HepG2 (cell line): Measurements from ENCODE around the gene RITA1. TPM values are rescaled to one million over a fixed set of nuclear protein-coding genes. Genes with fewer than 3 reads are reported as not detected.

ENCODE experiments used
- ATAC-seq: fragments of 200-7000 bp; cut with Tn5 transposase; 3 replicates; pipeline ENCODE4 v1.9.1; 2020; ENCODE audit warnings: mild to moderate bottlenecking, moderate library complexity
- BruUV-seq: library from RNA; stranded (reverse); fragments of 400-500 nt; replicated peaks from 2 replicates; lab custom pipeline; 2021; lab: Mats Ljungman, UMichigan
- CTCF ChIA-PET: fragments of 300-600 bp; formaldehyde crosslinking; extraction: SDS; loops from one replicate; lab custom pipeline; 2021; ENCODE audit warnings: low total read pairs, inconsistent platforms, low intra/inter-chr PET ratio; lab: Yijun Ruan, JAX
- POLR2A ChIA-PET: fragments of 350-600 bp; sonication (Branson Sonifier 250); formaldehyde crosslinking; loops from one replicate; lab custom pipeline; 2020; ENCODE audit warnings: antibody characterized with exemption, inconsistent platforms; lab: Yijun Ruan, JAX
- DNase-seq: peaks from one replicate; pipeline ENCODE4 v3.0.0-alpha.2; 2015; ENCODE audit warnings: low spot score
- FAIRE-seq: peaks from 3 replicates; lab custom pipeline; 2011; peaks lifted over from hg19 to GRCh38; lab: Jason Lieb, UNC
- H2AFZ ChIP-seq: one replicate; pipeline ENCODE4 v1.6.1; 2011; ENCODE audit warnings: low read length, inconsistent platforms
- H3K27ac ChIP-seq: fragments of 300-600 bp; 3 replicates; pipeline ENCODE4 v1.8.0; 2011; ENCODE audit warnings: mixed run types, mild to moderate bottlenecking, mixed read lengths, low read length, inconsistent platforms; ENCODE audit not compliant: insufficient read depth; ENCODE audit errors: extremely low read length
- H3K27me3 ChIP-seq, 2 experiments: fragments of 200-600 bp in 1 of 2; 2 replicates in 1 of 2; 3 replicates in 1 of 2; pipeline versions ENCODE4 v1.6.0 to v1.8.0; 2011; ENCODE audit warnings: low read length in 2 of 2, mild to moderate bottlenecking in 2 of 2, moderate library complexity in 2 of 2, inconsistent platforms in 1 of 2; ENCODE audit not compliant: insufficient read depth in 2 of 2, control insufficient read depth in 1 of 2
- H3K36me3 ChIP-seq, 2 experiments: fragments of 200-600 bp in 1 of 2; replicated peaks in 1 of 2; 2 replicates in 1 of 2; 3 replicates in 1 of 2; pipeline versions ENCODE4 v1.5.1 to v1.8.0; 2011; ENCODE audit warnings: low read length in 2 of 2, inconsistent platforms in 1 of 2; ENCODE audit not compliant: insufficient read depth in 2 of 2, control insufficient read depth in 1 of 2
- H3K4me1 ChIP-seq: 2 replicates; pipeline ENCODE4 v1.5.1; 2012; ENCODE audit warnings: low read length, inconsistent platforms; ENCODE audit not compliant: insufficient read depth
- H3K4me2 ChIP-seq: 2 replicates; pipeline ENCODE4 v1.6.0; 2011; ENCODE audit warnings: low read depth, low read length, inconsistent platforms
- H3K4me3 ChIP-seq, 3 experiments: fragments of 200-600 bp in 1 of 3; sonication (generic), shearing (Covaris generic) in 1 of 3; replicated peaks in 1 of 3; 2 replicates each; pipeline ENCODE4 v1.5.1; 2011 to 2016; ENCODE audit warnings: low read length in 3 of 3, inconsistent platforms in 2 of 3, low read depth in 2 of 3, mild to moderate bottlenecking in 2 of 3, control low read depth in 1 of 3, mixed read lengths in 1 of 3; ENCODE audit not compliant: insufficient read depth in 1 of 3
- H3K79me2 ChIP-seq: one replicate; pipeline ENCODE4 v1.6.1; 2011; ENCODE audit warnings: low read length, inconsistent platforms; ENCODE audit not compliant: insufficient read depth
- H3K9ac ChIP-seq: 2 replicates; pipeline ENCODE4 v1.6.0; 2011; ENCODE audit warnings: mild to moderate bottlenecking, low read depth, low read length, inconsistent platforms; ENCODE audit not compliant: insufficient read depth
- H3K9me3 ChIP-seq: 2 replicates; pipeline ENCODE4 v1.5.1; 2012; ENCODE audit warnings: mild to moderate bottlenecking, low read length
- H4K20me1 ChIP-seq: 2 replicates; pipeline ENCODE4 v1.6.0; 2011; ENCODE audit warnings: inconsistent platforms, mild to moderate bottlenecking, low read length, moderate library complexity; ENCODE audit not compliant: insufficient read depth
- ETV5 ChIP-seq: IDR thresholded peaks from 2 replicates; pipeline ENCODE4 v1.6.1; 2018; ENCODE audit warnings: missing biosample characterization, missing genetic modification reagents, inconsistent platforms, borderline replicate concordance
- MAFF ChIP-seq: IDR thresholded peaks from 2 replicates; pipeline ENCODE4 v1.6.1; 2011; ENCODE audit warnings: low read depth, low read length, improper control_type of control experiment
- MAFK ChIP-seq, 2 experiments: IDR thresholded peaks in 1 of 2; conservative IDR thresholded peaks in 1 of 2; 2 replicates each; pipeline ENCODE4 v1.6.1; 2011; ENCODE audit warnings: improper control_type of control experiment in 2 of 2, low read length in 2 of 2
- MIXL1 ChIP-seq: IDR thresholded peaks from 2 replicates; pipeline ENCODE4 v1.6.1; 2016
- NCOR1 ChIP-seq: fragments of 200-600 bp; sonication (generic); IDR thresholded peaks from 2 replicates; pipeline ENCODE4 v1.7.0; 2017; ENCODE audit warnings: antibody characterized with exemption, low read length, borderline replicate concordance
- ZNF280D ChIP-seq: sonication (generic); formaldehyde crosslinking; IDR thresholded peaks from 2 replicates; pipeline ENCODE4 v1.5.1; 2020; ENCODE audit warnings: mild to moderate bottlenecking, missing genetic modification reagents
- ZNF737 ChIP-seq: sonication (generic); formaldehyde crosslinking; IDR thresholded peaks from 2 replicates; pipeline ENCODE4 v1.5.0; 2020; ENCODE audit warnings: missing genetic modification reagents, mild to moderate bottlenecking, borderline replicate concordance
- WGBS: methylation state at CpG from one replicate; pipeline ENCODE4 v1.1.6; 2017; ENCODE audit warnings: low lambda C conversion rate; 5-methylcytosine and 5-hydroxymethylcytosine counted together
- in situ Hi-C: cut with HindIII; loops from 2 replicates; pipeline ENCODE4 v1.10.0; 2017; ENCODE audit warnings: low pct_unique_long_range_greater_than_20kb; ENCODE audit not compliant: extremely low pct_ligation_motif_present
- intact Hi-C: fragments of 100-400 bp; cut with micrococcal nuclease; formaldehyde crosslinking; loops from one replicate; pipeline ENCODE4 v1.10.0; 2022; ENCODE audit not compliant: unreplicated experiment
- polyA plus RNA-seq, 8 experiments: library from polyadenylated mRNA; depleted of rRNA in 3 of 8; stranded (reverse) in 7 of 8; unstranded in 1 of 8; fragments of >200 nt; fragmentation: Illumina TruSeq in 4 of 8; extraction: Trizol in 4 of 8; gene quantifications; 2 replicates each; pipeline versions ENCODE4 v1.2.1 to v1.2.3, GENCODE V29; 2011 to 2016; ENCODE audit warnings: low read depth in 4 of 8, missing spikeins in 1 of 8, mixed read lengths in 1 of 8; ENCODE audit not compliant: insufficient read depth in 1 of 8
- total RNA-seq, 5 experiments: library from RNA; depleted of rRNA; stranded (reverse); fragments of >200 nt; fragmentation: Illumina TruSeq; extraction: Trizol; gene quantifications; 2 replicates each; pipeline ENCODE4 v1.2.3, GENCODE V29; 2016; ENCODE audit warnings: low read depth in 1 of 5
- TF ChIP-seq, protein P1 (sequence below): IDR thresholded peaks from 2 replicates; pipeline ENCODE4 v1.6.1; 2016; ENCODE audit warnings: low read depth, missing genetic modification reagents, missing compliant biosample characterization

The RITA1 gene
- total and polyA plus RNA-seq, 2 of the 13 experiments (the other 11 are each of a cell fraction or from before 2014, with no cell fraction given), result 12.4 to 28.9 TPM

- DNase-seq, result no peak
- in situ Hi-C loops, result no loop called here
- H3K9ac ChIP-seq, result no peak overlapping the region
- H3K79me2 ChIP-seq, result no peaks in the 10 kb centered on the region
- H3K4me3 ChIP-seq, result no peak overlapping the region
- H2AFZ ChIP-seq, result no peak overlapping the region
- no TSS peak for BruUV-seq
- H3K27me3 ChIP-seq, result peaks cover 2 to 12% of the 10 kb centered on the region in 2 experiments; a peak in 4 of 5 replicates
- intact Hi-C loops, result no loop called here
- H3K27ac ChIP-seq, result no peak overlapping the region
- WGBS, result 67% methylated on average over 9 of the region's 12 CpGs
- FAIRE-seq, result no peak
- peaks cover 11% of the 10 kb centered on the region for H3K4me1 ChIP-seq
- CTCF ChIA-PET, result no interaction called here
- ATAC-seq, result no peak
- TF ChIP-seq MAFK (conservative IDR thresholded peaks at IDR 0.05 in 1 of 2, IDR thresholded peaks at IDR 0.05 in 1 of 2; ENCODE audit: low read length in 2 of 2) (peak; percentile 53 to 75; a peak in 3 of 4 replicates), MAFF (peak; percentile 41; the same call in 1 of the 2 replicates), ZNF737 (CRISPR knock-in tag) (no peak), ETV5 (CRISPR knock-in tag) (no peak), NCOR1 (no peak)
- no peaks in the 10 kb centered on the region for H3K36me3 ChIP-seq
- no peak overlapping the region for H3K4me2 ChIP-seq
- H3K9me3 ChIP-seq, result no peaks in the 10 kb centered on the region
- POLR2A ChIA-PET, result no interaction called here
- no peaks in the 10 kb centered on the region for H4K20me1 ChIP-seq
These were observed 47.4 kb upstream of the RITA1 start for GRCh38 chr12:113137861-113138783.

GRCh38 chr12:113138826-113139225, 46.7 kb upstream of the RITA1 start:
- no peak for DNase-seq
- WGBS, result no CpG with 5 or more reads among the region's 3 CpGs
- no peaks in the 10 kb centered on the region for H3K79me2 ChIP-seq
- no peaks in the 10 kb centered on the region for H3K36me3 ChIP-seq
- no peaks in the 10 kb centered on the region for H4K20me1 ChIP-seq
- H3K4me3 ChIP-seq, result no peak overlapping the region
- ChIA-PET CTCF (no interaction called here), POLR2A (no interaction called here)
- no peak for ATAC-seq
- no peaks in the 10 kb centered on the region for H3K9me3 ChIP-seq
- no TSS peak for BruUV-seq
- H3K4me1 ChIP-seq, result peaks cover 11% of the 10 kb centered on the region
- H2AFZ ChIP-seq, result no peak overlapping the region
- no peak overlapping the region for H3K27ac ChIP-seq
- no peak overlapping the region for H3K4me2 ChIP-seq
- H3K9ac ChIP-seq, result no peak overlapping the region
- H3K27me3 ChIP-seq, result peaks cover 2 to 14% of the 10 kb centered on the region in 2 experiments; a peak in 4 of 5 replicates
- intact Hi-C loops, result no loop called here
- in situ Hi-C loops, result no loop called here
- no peak for FAIRE-seq
- TF ChIP-seq MIXL1 (CRISPR knock-in tag) (no peak), ZNF280D (CRISPR knock-in tag) (no peak)
- TF ChIP-seq, protein P1, sequence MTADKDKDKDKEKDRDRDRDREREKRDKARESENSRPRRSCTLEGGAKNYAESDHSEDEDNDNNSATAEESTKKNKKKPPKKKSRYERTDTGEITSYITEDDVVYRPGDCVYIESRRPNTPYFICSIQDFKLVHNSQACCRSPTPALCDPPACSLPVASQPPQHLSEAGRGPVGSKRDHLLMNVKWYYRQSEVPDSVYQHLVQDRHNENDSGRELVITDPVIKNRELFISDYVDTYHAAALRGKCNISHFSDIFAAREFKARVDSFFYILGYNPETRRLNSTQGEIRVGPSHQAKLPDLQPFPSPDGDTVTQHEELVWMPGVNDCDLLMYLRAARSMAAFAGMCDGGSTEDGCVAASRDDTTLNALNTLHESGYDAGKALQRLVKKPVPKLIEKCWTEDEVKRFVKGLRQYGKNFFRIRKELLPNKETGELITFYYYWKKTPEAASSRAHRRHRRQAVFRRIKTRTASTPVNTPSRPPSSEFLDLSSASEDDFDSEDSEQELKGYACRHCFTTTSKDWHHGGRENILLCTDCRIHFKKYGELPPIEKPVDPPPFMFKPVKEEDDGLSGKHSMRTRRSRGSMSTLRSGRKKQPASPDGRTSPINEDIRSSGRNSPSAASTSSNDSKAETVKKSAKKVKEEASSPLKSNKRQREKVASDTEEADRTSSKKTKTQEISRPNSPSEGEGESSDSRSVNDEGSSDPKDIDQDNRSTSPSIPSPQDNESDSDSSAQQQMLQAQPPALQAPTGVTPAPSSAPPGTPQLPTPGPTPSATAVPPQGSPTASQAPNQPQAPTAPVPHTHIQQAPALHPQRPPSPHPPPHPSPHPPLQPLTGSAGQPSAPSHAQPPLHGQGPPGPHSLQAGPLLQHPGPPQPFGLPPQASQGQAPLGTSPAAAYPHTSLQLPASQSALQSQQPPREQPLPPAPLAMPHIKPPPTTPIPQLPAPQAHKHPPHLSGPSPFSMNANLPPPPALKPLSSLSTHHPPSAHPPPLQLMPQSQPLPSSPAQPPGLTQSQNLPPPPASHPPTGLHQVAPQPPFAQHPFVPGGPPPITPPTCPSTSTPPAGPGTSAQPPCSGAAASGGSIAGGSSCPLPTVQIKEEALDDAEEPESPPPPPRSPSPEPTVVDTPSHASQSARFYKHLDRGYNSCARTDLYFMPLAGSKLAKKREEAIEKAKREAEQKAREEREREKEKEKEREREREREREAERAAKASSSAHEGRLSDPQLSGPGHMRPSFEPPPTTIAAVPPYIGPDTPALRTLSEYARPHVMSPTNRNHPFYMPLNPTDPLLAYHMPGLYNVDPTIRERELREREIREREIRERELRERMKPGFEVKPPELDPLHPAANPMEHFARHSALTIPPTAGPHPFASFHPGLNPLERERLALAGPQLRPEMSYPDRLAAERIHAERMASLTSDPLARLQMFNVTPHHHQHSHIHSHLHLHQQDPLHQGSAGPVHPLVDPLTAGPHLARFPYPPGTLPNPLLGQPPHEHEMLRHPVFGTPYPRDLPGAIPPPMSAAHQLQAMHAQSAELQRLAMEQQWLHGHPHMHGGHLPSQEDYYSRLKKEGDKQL (CRISPR knock-in tag), result no peak
